Activated effector memory CD4-positive, alpha-beta T cell treated with Interleukin-2 at 50 U/mL for 16 hours (primary cell): ENCODE measurements around the gene HPDL.
"Not testable (repeated sequence)": the region's sequence is repeated elsewhere in the genome, so short reads cannot be mapped to it uniquely, and the experiment has no call there.

ENCODE experiments used
- DNase-seq: peaks from one replicate; pipeline ENCODE4 v3.0.0-alpha.2; 2020

The HPDL gene

GRCh38 chr1:45354838-45355237 is 28.1 kb downstream of the HPDL start:
- DNase-seq = no peak

- no peak for DNase-seq
Observed at GRCh38 chr1:45355683-45356082, 29.0 kb downstream of the HPDL start.

GRCh38 chr1:45356186-45356585 is 29.5 kb downstream of the HPDL start:
- DNase-seq = no peak

GRCh38 chr1:45359882-45360513 is 33.3 kb downstream of the HPDL start:
- DNase-seq = peak; percentile 23

GRCh38 chr1:45360981-45361380 is 34.3 kb downstream of the HPDL start:
- not testable (repeated sequence) for DNase-seq

DNA sequence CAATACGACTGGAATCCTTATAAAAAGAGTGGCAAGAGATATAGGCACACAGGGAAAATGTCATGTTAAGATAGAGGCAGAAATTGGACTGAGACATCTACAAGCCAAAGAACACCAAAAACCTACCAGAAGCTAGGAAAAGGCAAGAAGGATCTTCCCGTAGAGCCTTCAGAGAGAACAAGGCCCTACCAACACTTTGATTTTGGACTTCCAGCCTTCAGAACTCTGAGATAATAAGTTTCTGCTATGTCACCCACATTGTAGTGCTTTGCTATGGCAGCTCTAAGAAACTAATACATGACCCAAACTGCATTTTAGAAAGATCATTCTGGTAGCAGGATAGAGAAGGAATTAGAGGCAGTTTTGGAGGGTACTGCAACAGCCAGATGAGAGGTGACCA is 37.6 kb downstream of the HPDL start:
- no peak for DNase-seq

DNA sequence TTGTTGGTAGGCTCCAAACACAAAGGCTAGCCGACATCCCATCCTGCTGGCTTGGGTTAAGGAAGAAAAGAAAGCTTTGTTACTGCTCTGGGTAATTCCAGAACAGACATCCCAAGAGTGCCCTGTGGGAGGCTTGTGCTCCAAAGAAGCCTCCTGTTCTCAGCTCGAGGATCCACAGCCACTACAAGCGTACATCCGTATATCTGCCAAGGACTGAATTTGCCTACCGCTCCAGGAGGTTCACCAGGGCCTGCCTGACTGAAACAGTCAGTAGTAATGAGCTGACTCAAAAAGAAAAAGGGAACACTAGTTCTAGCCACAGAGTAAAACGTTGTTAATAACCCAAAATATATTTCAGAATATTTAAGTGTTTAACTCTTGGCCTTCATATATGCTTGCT is 38.4 kb downstream of the HPDL start:
- DNase-seq = no peak

DNA sequence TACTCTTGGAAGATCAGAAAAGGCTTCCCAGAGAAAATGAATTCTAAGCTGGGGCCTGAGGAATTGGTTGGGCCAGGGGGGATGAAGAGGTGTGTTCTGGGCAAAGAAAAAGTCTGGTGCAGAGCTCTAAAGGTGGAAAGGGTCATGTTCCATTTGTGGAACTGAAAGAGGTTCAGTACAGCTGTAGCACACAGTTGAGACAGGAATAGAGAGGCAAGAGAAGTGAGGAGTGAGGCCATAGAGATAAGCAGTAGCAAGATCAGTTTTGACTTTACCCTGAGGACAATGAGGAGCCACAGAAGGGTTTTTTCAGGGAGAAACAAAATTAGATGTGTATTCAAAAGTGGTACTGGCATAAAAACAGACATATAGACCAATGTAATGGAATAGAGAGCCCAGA is 43.9 kb downstream of the HPDL start:
- no peak for DNase-seq

GRCh38 chr1:45373573-45373972 is 46.9 kb downstream of the HPDL start:
- no peak for DNase-seq

DNA sequence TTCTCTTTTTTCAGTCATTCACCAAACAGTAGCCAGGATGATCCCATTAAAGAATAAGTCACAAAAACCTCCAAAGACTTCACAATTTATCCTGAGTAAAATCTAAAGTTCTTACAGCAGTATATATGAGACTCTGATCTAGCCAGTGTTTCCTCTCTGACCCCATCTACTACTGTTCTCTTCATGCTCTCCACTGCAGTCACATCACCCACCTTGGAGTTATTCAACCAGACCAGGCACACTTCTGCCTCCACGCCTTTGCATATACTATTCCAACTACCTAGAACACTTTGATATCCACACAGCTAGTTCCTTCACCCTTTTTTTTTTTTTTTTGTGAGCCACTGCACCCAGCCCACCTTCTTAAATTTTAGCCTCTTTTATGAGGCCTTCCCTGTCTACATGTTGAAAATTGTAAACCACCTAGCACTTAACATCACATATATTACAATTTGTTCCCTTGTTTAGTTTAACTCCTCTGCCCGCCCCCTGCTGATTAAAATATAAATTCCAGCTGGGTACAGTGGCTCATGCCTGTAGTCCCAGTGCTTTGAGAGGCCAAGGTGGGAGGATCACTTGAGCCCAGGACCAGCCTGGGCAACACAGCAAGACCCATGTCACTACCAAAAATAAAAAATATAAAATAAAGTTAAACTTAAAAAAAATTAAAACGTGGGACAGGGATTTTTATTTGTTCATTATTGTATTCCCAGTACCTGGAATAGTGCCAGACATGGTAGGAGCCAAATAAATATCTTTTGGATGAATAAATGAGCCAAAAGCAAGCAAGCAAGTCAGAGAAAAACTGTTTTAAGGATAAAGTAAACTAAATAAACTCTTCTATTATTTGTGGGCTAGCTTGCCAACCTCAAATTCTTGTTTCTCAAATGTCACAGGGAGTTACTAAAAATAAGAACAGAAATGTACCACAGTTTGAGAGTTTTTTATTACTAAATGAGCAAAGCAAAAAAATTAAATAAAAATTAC is 48.7 kb downstream of the HPDL start:
- no peak for DNase-seq

- DNase-seq = no peak
Observed at GRCh38 chr1:45378184-45378583, 51.5 kb downstream of the HPDL start.
